Adrenal gland (tissue), 12 donors: ENCODE results near the gene TNKS2. TPM values are rescaled to one million over a fixed set of nuclear protein-coding genes. Genes with fewer than 3 reads are reported as not detected.

Source experiments
- DNase-seq, 7 donors: peaks; one replicate each; pipeline ENCODE4 v3.0.0-alpha.2; 2019 to 2020
- H3K27ac ChIP-seq, 5 donors: fragments of 200-600 bp; sonication (generic) in 4 of 5; 1 replicate in 3 of 5; 2 replicates in 2 of 5; pipeline versions ENCODE4 v1.5.1 to v1.8.0; 2016 to 2020; ENCODE audit warnings: mild to moderate bottlenecking in 1 of 5
- H3K27me3 ChIP-seq: fragments of 200-600 bp; 2 replicates; pipeline ENCODE4 v1.8.0; 2021
- H3K36me3 ChIP-seq, 2 donors: fragments of 200-600 bp; replicated peaks in 1 of 2; 1 replicate in 1 of 2; 2 replicates in 1 of 2; pipeline versions ENCODE4 v1.5.1 to v1.8.0; 2018 to 2022
- H3K4me1 ChIP-seq, 2 donors: fragments of 200-600 bp; replicated peaks in 1 of 2; 1 replicate in 1 of 2; 2 replicates in 1 of 2; pipeline versions ENCODE4 v1.5.1 to v1.8.0; 2018 to 2021
- H3K4me3 ChIP-seq, 4 donors: fragments of 200-600 bp; sonication (generic) in 3 of 4; one replicate each; pipeline ENCODE4 v1.5.1; 2016 to 2018
- H3K9me3 ChIP-seq, 3 donors: fragments of 200-600 bp; sonication (generic) in 1 of 3; replicated peaks in 1 of 3; 1 replicate in 2 of 3; 2 replicates in 1 of 3; pipeline versions ENCODE4 v1.5.1 to v1.8.0; 2016 to 2021
- CTCF ChIP-seq, 6 experiments: fragments of 450-650 bp in 4 of 6; fragments of 200-600 bp in 2 of 6; sonication (generic) in 1 of 6; IDR thresholded peaks; 1 replicate in 5 of 6; 2 replicates in 1 of 6; pipeline versions ENCODE4 v1.5.1 to v1.8.0; 2016 to 2021; ENCODE audit warnings: antibody characterized with exemption in 6 of 6, mild to moderate bottlenecking in 2 of 6, moderate library complexity in 1 of 6
- POLR2A ChIP-seq, 2 donors: fragments of 450-650 bp; IDR thresholded peaks; one replicate each; pipeline ENCODE4 v1.6.1; 2017; ENCODE audit warnings: antibody characterized with exemption in 2 of 2, mild to moderate bottlenecking in 2 of 2, moderate library complexity in 1 of 2
- WGBS, 4 donors: extraction: QIAGEN DNeasy Blood & Tissue Kit in 2 of 4; methylation state at CpG; one replicate each; pipeline versions ENCODE4 v1.1.5 to v1.1.7; 2013 to 2017; 5-methylcytosine and 5-hydroxymethylcytosine counted together
- intact Hi-C, 2 donors: fragments of 100-400 bp; cut with DNase I; formaldehyde crosslinking; loops; one replicate each; pipeline versions ENCODE4 v1.14.1 to v1.15.0; 2022 to 2023
- polyA plus RNA-seq, 3 donors: library from polyadenylated mRNA; stranded (reverse); fragments of 200-250 nt in 2 of 3; fragments of 350-450 nt in 1 of 3; fragmentation: Illumina TruSeq in 1 of 3; extraction: RNeasy Lipid Tissue Mini Kit (QIAGEN cat#74804) in 1 of 3; gene quantifications; one replicate each; pipeline ENCODE4 v1.2.3, GENCODE V29; 2013 to 2014
- total RNA-seq, 9 donors: library from RNA; depleted of rRNA in 4 of 9; stranded (reverse); fragments of >200 nt in 4 of 9; fragments of 120-200 nt in 1 of 9; fragmentation: NEBNext Ultra II Directional in 1 of 9; extraction: Animal tissue kit (Norgen Biotek cat#: 25700) in 1 of 9; gene quantifications; one replicate each; pipeline versions ENCODE4 v1.1.0 to v1.2.4, GENCODE V29; 2013 to 2023
- donor health status: healthy with polysubstance abuse.
- donor health status: Bipolar disorder and iron deficiency.
- donor health status: DM: yes; HTN: yes; CAD: no.
- donor health status: DM: no; HTN: no; CAD: no.
- donor health status: DM: no; HTN: no; CAD: no.
- donor health status: DM: yes; HTN: yes; CAD: no.

Gene TNKS2
- total and polyA plus RNA-seq, 12 donors: 7.9 to 53.3 (median 33.2) TPM

GRCh38 chr10:91860885-91861284 lies 62.7 kb downstream of the TNKS2 start:
- H3K9me3 ChIP-seq: no peaks in the 10 kb centered on the region
- no peak overlapping the region for H3K27ac ChIP-seq
- WGBS, 4 donors: 78 to 94% (median 87%) methylated on average over 1 of the region's 1 CpG
- H3K4me1 ChIP-seq: no peaks in the 10 kb centered on the region
- intact Hi-C loops: no loop called here
- no peaks in the 10 kb centered on the region for H3K27me3 ChIP-seq
- no peak for TF ChIP-seq POLR2A (IDR thresholded peaks at IDR 0.05)
- TF ChIP-seq CTCF (IDR thresholded peaks at IDR 0.05): no peak
- peaks cover 0 to 67% of the 10 kb centered on the region in 2 donors for H3K36me3 ChIP-seq
- no peak overlapping the region for H3K4me3 ChIP-seq
- DNase-seq: no peak

- TF ChIP-seq POLR2A (IDR thresholded peaks at IDR 0.05): no peak
- TF ChIP-seq CTCF (IDR thresholded peaks at IDR 0.05): no peak
- no peaks in the 10 kb centered on the region for H3K27me3 ChIP-seq
- whole genome bisulfite sequencing, 4 donors: 31 to 84% (median 57%) methylated on average over 2 of the region's 2 CpGs
- no peak for DNase-seq
- peaks cover 0 to 40% of the 10 kb centered on the region in 2 donors for H3K36me3 ChIP-seq
- H3K27ac ChIP-seq: no peak overlapping the region
- H3K4me1 ChIP-seq: no peaks in the 10 kb centered on the region
- intact Hi-C loops: no loop called here
- H3K9me3 ChIP-seq: no peaks in the 10 kb centered on the region
- H3K4me3 ChIP-seq: no peak overlapping the region
Measured at GRCh38 chr10:91864099-91864498, 65.9 kb downstream of the TNKS2 start.

- no peaks in the 10 kb centered on the region for H3K9me3 ChIP-seq
- DNase-seq: no peak
- no peaks in the 10 kb centered on the region for H3K27me3 ChIP-seq
- TF ChIP-seq POLR2A (IDR thresholded peaks at IDR 0.05) (no peak), CTCF (IDR thresholded peaks at IDR 0.05) (no peak)
- intact Hi-C loops: no loop called here
- no peaks in the 10 kb centered on the region for H3K4me1 ChIP-seq
- WGBS, 4 donors: 81 to 85% (median 83%) methylated on average over 2 of the region's 2 CpGs
- H3K36me3 ChIP-seq: peaks cover 0 to 36% of the 10 kb centered on the region in 2 donors
- H3K4me3 ChIP-seq: no peak overlapping the region
- H3K27ac ChIP-seq: no peak overlapping the region
Measured at GRCh38 chr10:91864744-91865143, 66.5 kb downstream of the TNKS2 start.

- H3K36me3 ChIP-seq: peaks cover 0 to 27% of the 10 kb centered on the region in 2 donors
Measured at GRCh38 chr10:91865562-91866081, 67.4 kb downstream of the TNKS2 start.

More at GRCh38 chr10:91865562-91866081, 67.4 kb downstream of the TNKS2 start:
- no peak for DNase-seq
- Histone ChIP-seq H3K4me1 (no peaks in the 10 kb centered on the region), H3K4me3 (no peak overlapping the region), H3K27me3 (no peaks in the 10 kb centered on the region), H3K27ac (no peak overlapping the region), H3K9me3 (no peaks in the 10 kb centered on the region)
- TF ChIP-seq CTCF (IDR thresholded peaks at IDR 0.05) (no peak), POLR2A (IDR thresholded peaks at IDR 0.05) (no peak)
- intact Hi-C loops: no loop called here
- WGBS, 4 donors: 84 to 97% (median 91%) methylated on average over 2 of the region's 2 CpGs
